OCI-LY7 (cell line): ENCODE data around the gene RAPGEF3.

Experiments used
- EZH2phosphoT487 ChIP-seq: fragments of 200-600 bp; sonication (generic); IDR thresholded peaks from 2 replicates; pipeline ENCODE4 v1.6.1; 2018; ENCODE audit warnings: low read depth, borderline replicate concordance, mild to moderate bottlenecking, mixed run types, antibody characterized with exemption, low read length, moderate library complexity, mixed read lengths
- TF ChIP-seq, protein P1 (sequence below): fragments of 200-600 bp; sonication (generic); conservative IDR thresholded peaks from 2 replicates; pipeline ENCODE4 v1.5.1; 2014; ENCODE audit warnings: mild to moderate bottlenecking, antibody characterized with exemption, low read length, moderate library complexity, mixed read lengths

DNA sequence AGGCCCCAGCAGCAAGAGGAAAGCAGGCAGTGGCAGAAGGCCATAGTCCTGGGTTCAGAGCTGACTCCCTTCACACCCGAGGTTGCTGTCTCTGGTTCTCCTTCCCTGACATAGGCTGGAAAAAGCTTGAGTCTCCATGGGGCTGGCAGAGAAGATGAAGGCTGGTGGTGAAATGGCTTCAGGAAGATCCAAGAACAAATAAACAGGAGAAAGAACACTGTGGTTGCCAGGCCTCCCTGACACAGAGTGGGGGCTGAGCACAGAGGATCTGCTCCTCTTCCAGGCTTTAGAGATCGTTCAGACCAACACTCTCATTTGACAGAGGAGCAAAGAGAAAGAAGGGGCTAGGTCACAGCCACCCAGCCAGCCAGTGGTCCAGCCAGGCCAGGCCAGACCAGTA lies 46.7 kb upstream of the RAPGEF3 start:
- TF ChIP-seq, protein P1, sequence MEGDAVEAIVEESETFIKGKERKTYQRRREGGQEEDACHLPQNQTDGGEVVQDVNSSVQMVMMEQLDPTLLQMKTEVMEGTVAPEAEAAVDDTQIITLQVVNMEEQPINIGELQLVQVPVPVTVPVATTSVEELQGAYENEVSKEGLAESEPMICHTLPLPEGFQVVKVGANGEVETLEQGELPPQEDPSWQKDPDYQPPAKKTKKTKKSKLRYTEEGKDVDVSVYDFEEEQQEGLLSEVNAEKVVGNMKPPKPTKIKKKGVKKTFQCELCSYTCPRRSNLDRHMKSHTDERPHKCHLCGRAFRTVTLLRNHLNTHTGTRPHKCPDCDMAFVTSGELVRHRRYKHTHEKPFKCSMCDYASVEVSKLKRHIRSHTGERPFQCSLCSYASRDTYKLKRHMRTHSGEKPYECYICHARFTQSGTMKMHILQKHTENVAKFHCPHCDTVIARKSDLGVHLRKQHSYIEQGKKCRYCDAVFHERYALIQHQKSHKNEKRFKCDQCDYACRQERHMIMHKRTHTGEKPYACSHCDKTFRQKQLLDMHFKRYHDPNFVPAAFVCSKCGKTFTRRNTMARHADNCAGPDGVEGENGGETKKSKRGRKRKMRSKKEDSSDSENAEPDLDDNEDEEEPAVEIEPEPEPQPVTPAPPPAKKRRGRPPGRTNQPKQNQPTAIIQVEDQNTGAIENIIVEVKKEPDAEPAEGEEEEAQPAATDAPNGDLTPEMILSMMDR = no peak
- no peak for TF ChIP-seq EZH2phosphoT487
